ENCODE results near the gene AP5Z1. TPM values are rescaled to one million over a fixed set of nuclear protein-coding genes. Genes with fewer than 3 reads are reported as not detected.

Gene AP5Z1
- total RNA-seq, 4 donors from 2014 or later: 36.6 to 111 (median 44.5) TPM

GRCh38 chr7:4727914-4728705, 47.3 kb upstream of the AP5Z1 start:
- DNase-seq: no peak
- in situ Hi-C loops (cut with MboI; ENCODE audit: low pct_ligation_motif_present in 1 of 4, low pct_unique_long_range_greater_than_20kb in 1 of 4, low sequenced_read_pairs in 3 of 4): no loop called here
- H3K27ac ChIP-seq: peak overlapping the region in 3 of 4 donors; percentile 14 to 89 (median 87)
- no peak overlapping the region for H3K4me3 ChIP-seq
- H3K9me3 ChIP-seq: no peaks in the 10 kb centered on the region
- no peaks in the 10 kb centered on the region for H3K36me3 ChIP-seq
- no peaks in the 10 kb centered on the region for H3K27me3 ChIP-seq
- TF ChIP-seq CTCF (IDR thresholded peaks at IDR 0.05) (no peak), POLR2AphosphoS5 (IDR thresholded peaks at IDR 0.05) (no peak), POLR2A (IDR thresholded peaks at IDR 0.05) (no peak), EP300 (IDR thresholded peaks at IDR 0.05; ENCODE audit: low read depth) (no peak)
- 95% methylated on average over 4 to 20 of the region's 20 CpGs for WGBS, 2 donors (ENCODE audit: low coverage in 1 of 2)
- intact Hi-C loops (cut with DNase I; ENCODE audit: low total_unique reads): no loop called here
- peaks cover 8 to 32% (median 10%) of the 10 kb centered on the region in 4 donors for H3K4me1 ChIP-seq

DNA sequence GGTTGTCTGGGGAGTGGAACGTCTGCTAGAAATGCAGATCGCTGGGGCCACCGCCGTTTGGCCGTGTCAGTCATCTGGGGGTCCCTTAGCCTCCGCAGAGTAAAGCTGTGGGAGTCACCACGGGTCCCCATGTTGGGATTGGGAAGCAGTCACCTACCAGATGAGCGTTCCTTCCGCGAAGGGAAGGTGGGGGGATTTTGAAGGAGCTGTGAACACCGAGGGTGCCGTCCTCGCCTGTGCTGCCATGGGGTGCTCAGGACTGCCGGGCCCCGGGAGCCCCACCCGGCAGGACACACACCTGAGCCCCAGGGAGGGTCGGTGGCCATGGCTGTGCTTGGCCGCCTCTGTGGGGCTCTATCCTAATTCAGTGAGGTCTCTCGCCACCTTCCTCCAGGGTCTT, 46.2 kb upstream of the AP5Z1 start:
- in situ Hi-C loops (cut with MboI; ENCODE audit: low pct_ligation_motif_present in 1 of 4, low pct_unique_long_range_greater_than_20kb in 1 of 4, low sequenced_read_pairs in 3 of 4) (no loop called here), intact Hi-C loops (cut with DNase I; ENCODE audit: low total_unique reads) (no loop called here)
- 84% methylated on average over 15 of the region's 19 CpGs; no CpG with 5 or more reads in 1 of the 2 donors for WGBS, 2 donors (ENCODE audit: low coverage in 1 of 2)
- Histone ChIP-seq H3K36me3 (no peaks in the 10 kb centered on the region), H3K4me1 (peaks cover 6 to 26% (median 9%) of the 10 kb centered on the region in 4 donors), H3K27me3 (no peaks in the 10 kb centered on the region), H3K4me3 (no peak overlapping the region), H3K27ac (no peak overlapping the region), H3K9me3 (no peaks in the 10 kb centered on the region)
- no peak for DNase-seq
- TF ChIP-seq EP300 (IDR thresholded peaks at IDR 0.05; ENCODE audit: low read depth) (no peak), POLR2AphosphoS5 (IDR thresholded peaks at IDR 0.05) (no peak), CTCF (IDR thresholded peaks at IDR 0.05) (no peak), POLR2A (IDR thresholded peaks at IDR 0.05) (no peak)

GRCh38 chr7:4730276-4730675, 45.1 kb upstream of the AP5Z1 start:
- Histone ChIP-seq H3K36me3 (no peaks in the 10 kb centered on the region), H3K27me3 (no peaks in the 10 kb centered on the region), H3K4me1 (peaks cover 0 to 20% (median 3%) of the 10 kb centered on the region in 4 donors), H3K4me3 (no peak overlapping the region), H3K27ac (no peak overlapping the region), H3K9me3 (no peaks in the 10 kb centered on the region)
- in situ Hi-C loops (cut with MboI; ENCODE audit: low pct_ligation_motif_present in 1 of 4, low pct_unique_long_range_greater_than_20kb in 1 of 4, low sequenced_read_pairs in 3 of 4) (no loop called here), intact Hi-C loops (cut with DNase I; ENCODE audit: low total_unique reads) (no loop called here)
- TF ChIP-seq POLR2A (IDR thresholded peaks at IDR 0.05): no peak
- no peak for TF ChIP-seq POLR2AphosphoS5 (IDR thresholded peaks at IDR 0.05)
- no peak for TF ChIP-seq EP300 (IDR thresholded peaks at IDR 0.05; ENCODE audit: low read depth)
- TF ChIP-seq CTCF (IDR thresholded peaks at IDR 0.05): no peak
- DNase-seq: no peak
- WGBS, 2 donors (ENCODE audit: low coverage in 1 of 2): 90 to 95% methylated on average over 4 to 19 of the region's 19 CpGs

- TF ChIP-seq POLR2AphosphoS5 (IDR thresholded peaks at IDR 0.05) (no peak), EP300 (IDR thresholded peaks at IDR 0.05; ENCODE audit: low read depth) (no peak)
- Histone ChIP-seq H3K27me3 (no peaks in the 10 kb centered on the region), H3K4me1 (peaks cover 0 to 15% (median 3%) of the 10 kb centered on the region in 4 donors), H3K4me3 (no peak overlapping the region), H3K27ac (no peak overlapping the region), H3K36me3 (no peaks in the 10 kb centered on the region), H3K9me3 (no peaks in the 10 kb centered on the region)
- intact Hi-C loops (cut with DNase I; ENCODE audit: low total_unique reads) (no loop called here), in situ Hi-C loops (cut with MboI; ENCODE audit: low pct_ligation_motif_present in 1 of 4, low pct_unique_long_range_greater_than_20kb in 1 of 4, low sequenced_read_pairs in 3 of 4) (no loop called here)
- 60 to 95% methylated on average over 2 to 6 of the region's 10 CpGs for WGBS, 2 donors (ENCODE audit: low coverage in 1 of 2)
- DNase-seq: no peak
Observed at GRCh38 chr7:4730971-4731370, 44.5 kb upstream of the AP5Z1 start.

All from transverse colon (tissue), 4 donors.